ENCODE results near the gene SUSD3.

The SUSD3 gene

DNA sequence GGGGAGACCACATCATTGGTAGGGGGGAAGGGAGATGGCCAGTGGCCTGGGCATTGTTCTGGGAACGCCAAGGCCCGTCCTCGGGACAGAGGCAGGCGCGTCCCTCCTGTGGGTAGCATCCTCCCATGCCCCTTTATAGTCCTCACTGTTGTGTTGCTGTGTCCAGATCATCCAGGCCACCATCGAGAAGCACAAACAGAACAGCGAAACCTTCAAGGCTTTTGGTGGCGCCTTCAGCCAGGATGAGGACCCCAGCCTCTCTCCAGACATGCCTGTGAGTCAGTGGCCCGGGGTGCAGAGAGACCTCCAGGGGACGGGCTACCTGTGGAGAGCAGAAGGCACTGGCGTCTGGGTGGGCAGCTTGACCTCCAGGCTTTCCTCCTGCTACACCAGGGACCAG, 38.4 kb upstream of the SUSD3 start:
- WGBS, 2 experiments, result 93 to 96% methylated on average over 11 of the region's 11 CpGs
- no peaks in the 10 kb centered on the region for H3K27me3 ChIP-seq (ENCODE audit: control insufficient read depth, insufficient read depth, low read length, poor library complexity, severe bottlenecking)
- no peaks in the 10 kb centered on the region for H3K9me3 ChIP-seq (ENCODE audit: control insufficient read depth, low read length)
- H3K27ac ChIP-seq (ENCODE audit: insufficient read depth, low read depth, low read length, poor library complexity, severe bottlenecking), result no peak overlapping the region
- no peaks in the 10 kb centered on the region for H3K4me1 ChIP-seq (ENCODE audit: control insufficient read depth, insufficient read depth, low read length)
- H3K4me3 ChIP-seq (ENCODE audit: insufficient read depth, low read depth, low read length), result no peak overlapping the region
- H3K36me3 ChIP-seq (ENCODE audit: control insufficient read depth, insufficient read depth, low read length), result no peaks in the 10 kb centered on the region

- no peak overlapping the region for H3K4me3 ChIP-seq (ENCODE audit: insufficient read depth, low read depth, low read length)
- no peaks in the 10 kb centered on the region for H3K36me3 ChIP-seq (ENCODE audit: control insufficient read depth, insufficient read depth, low read length)
- no peaks in the 10 kb centered on the region for H3K27me3 ChIP-seq (ENCODE audit: control insufficient read depth, insufficient read depth, low read length, poor library complexity, severe bottlenecking)
- H3K4me1 ChIP-seq (ENCODE audit: control insufficient read depth, insufficient read depth, low read length), result no peaks in the 10 kb centered on the region
- H3K9me3 ChIP-seq (ENCODE audit: control insufficient read depth, low read length), result no peaks in the 10 kb centered on the region
- no peak overlapping the region for H3K27ac ChIP-seq (ENCODE audit: insufficient read depth, low read depth, low read length, poor library complexity, severe bottlenecking)
- WGBS, 2 experiments, result 80 to 83% methylated on average over 25 to 26 of the region's 27 CpGs
These were observed 37.5 kb upstream of the SUSD3 start for GRCh38 chr9:93020771-93021670.

DNA sequence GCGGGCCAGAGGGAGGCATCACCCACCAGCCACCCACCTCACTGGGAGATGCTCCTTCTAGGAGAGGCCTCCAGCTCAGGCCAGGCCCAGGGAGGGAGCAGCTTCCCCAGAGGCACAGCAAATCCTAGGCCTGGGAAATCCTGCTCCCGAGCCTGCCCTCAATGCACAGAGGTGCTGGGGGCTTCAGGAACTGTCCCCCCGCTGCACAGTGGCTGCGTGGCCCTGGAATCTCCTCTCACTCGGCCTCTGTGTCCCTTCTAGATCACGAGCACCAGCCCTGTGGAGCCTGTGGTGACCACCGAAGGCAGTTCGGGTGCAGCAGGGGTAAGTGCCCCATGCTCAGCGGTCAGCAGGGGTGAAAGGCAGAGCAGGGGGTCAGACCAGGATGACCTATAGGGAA, 36.4 kb upstream of the SUSD3 start:
- Histone ChIP-seq H3K4me3 (ENCODE audit: insufficient read depth, low read depth, low read length) (no peak overlapping the region), H3K27me3 (ENCODE audit: control insufficient read depth, insufficient read depth, low read length, poor library complexity, severe bottlenecking) (no peaks in the 10 kb centered on the region), H3K27ac (ENCODE audit: insufficient read depth, low read depth, low read length, poor library complexity, severe bottlenecking) (no peak overlapping the region), H3K9me3 (ENCODE audit: control insufficient read depth, low read length) (no peaks in the 10 kb centered on the region), H3K36me3 (ENCODE audit: control insufficient read depth, insufficient read depth, low read length) (no peaks in the 10 kb centered on the region), H3K4me1 (ENCODE audit: control insufficient read depth, insufficient read depth, low read length) (no peaks in the 10 kb centered on the region)
- WGBS, 2 experiments, result 94% methylated on average over 9 of the region's 9 CpGs

- 91 to 92% methylated on average over 23 of the region's 23 CpGs for WGBS, 2 experiments
- H3K36me3 ChIP-seq (ENCODE audit: control insufficient read depth, insufficient read depth, low read length), result no peaks in the 10 kb centered on the region
- no peak overlapping the region for H3K27ac ChIP-seq (ENCODE audit: insufficient read depth, low read depth, low read length, poor library complexity, severe bottlenecking)
- H3K4me3 ChIP-seq (ENCODE audit: insufficient read depth, low read depth, low read length), result no peak overlapping the region
- no peaks in the 10 kb centered on the region for H3K27me3 ChIP-seq (ENCODE audit: control insufficient read depth, insufficient read depth, low read length, poor library complexity, severe bottlenecking)
- no peaks in the 10 kb centered on the region for H3K4me1 ChIP-seq (ENCODE audit: control insufficient read depth, insufficient read depth, low read length)
- H3K9me3 ChIP-seq (ENCODE audit: control insufficient read depth, low read length), result no peaks in the 10 kb centered on the region
These were observed 35.6 kb upstream of the SUSD3 start for GRCh38 chr9:93022721-93023520.

GRCh38 chr9:93023521-93023815, 35.0 kb upstream of the SUSD3 start:
- H3K4me3 ChIP-seq (ENCODE audit: insufficient read depth, low read depth, low read length), result no peak overlapping the region
- no peaks in the 10 kb centered on the region for H3K4me1 ChIP-seq (ENCODE audit: control insufficient read depth, insufficient read depth, low read length)
- WGBS, 2 experiments, result 78 to 79% methylated on average over 4 of the region's 4 CpGs
- H3K27ac ChIP-seq (ENCODE audit: insufficient read depth, low read depth, low read length, poor library complexity, severe bottlenecking), result no peak overlapping the region
- H3K9me3 ChIP-seq (ENCODE audit: control insufficient read depth, low read length), result no peaks in the 10 kb centered on the region
- no peaks in the 10 kb centered on the region for H3K27me3 ChIP-seq (ENCODE audit: control insufficient read depth, insufficient read depth, low read length, poor library complexity, severe bottlenecking)
- H3K36me3 ChIP-seq (ENCODE audit: control insufficient read depth, insufficient read depth, low read length), result no peaks in the 10 kb centered on the region

GRCh38 chr9:93024646-93024910, 33.9 kb upstream of the SUSD3 start:
- no peak overlapping the region for H3K4me3 ChIP-seq (ENCODE audit: insufficient read depth, low read depth, low read length)
- H3K4me1 ChIP-seq (ENCODE audit: control insufficient read depth, insufficient read depth, low read length), result no peaks in the 10 kb centered on the region
- WGBS, 2 experiments, result 88 to 94% methylated on average over 4 of the region's 4 CpGs
- no peaks in the 10 kb centered on the region for H3K27me3 ChIP-seq (ENCODE audit: control insufficient read depth, insufficient read depth, low read length, poor library complexity, severe bottlenecking)
- no peaks in the 10 kb centered on the region for H3K36me3 ChIP-seq (ENCODE audit: control insufficient read depth, insufficient read depth, low read length)
- H3K9me3 ChIP-seq (ENCODE audit: control insufficient read depth, low read length), result no peaks in the 10 kb centered on the region
- no peak overlapping the region for H3K27ac ChIP-seq (ENCODE audit: insufficient read depth, low read depth, low read length, poor library complexity, severe bottlenecking)

GRCh38 chr9:93024986-93025630, 33.4 kb upstream of the SUSD3 start:
- Histone ChIP-seq H3K27me3 (ENCODE audit: control insufficient read depth, insufficient read depth, low read length, poor library complexity, severe bottlenecking) (no peaks in the 10 kb centered on the region), H3K27ac (ENCODE audit: insufficient read depth, low read depth, low read length, poor library complexity, severe bottlenecking) (no peak overlapping the region), H3K4me1 (ENCODE audit: control insufficient read depth, insufficient read depth, low read length) (no peaks in the 10 kb centered on the region), H3K36me3 (ENCODE audit: control insufficient read depth, insufficient read depth, low read length) (no peaks in the 10 kb centered on the region), H3K9me3 (ENCODE audit: control insufficient read depth, low read length) (no peaks in the 10 kb centered on the region), H3K4me3 (ENCODE audit: insufficient read depth, low read depth, low read length) (no peak overlapping the region)
- 87 to 91% methylated on average over 11 of the region's 11 CpGs for WGBS, 2 experiments

- WGBS, 2 experiments, result 83 to 86% methylated on average over 8 of the region's 8 CpGs
These were observed 32.8 kb upstream of the SUSD3 start for GRCh38 chr9:93025736-93026135.

GRCh38 chr9:93026640-93027039, 31.9 kb upstream of the SUSD3 start:
- WGBS, 2 experiments, result 92 to 94% methylated on average over 7 of the region's 7 CpGs
- no peaks in the 10 kb centered on the region for H3K27me3 ChIP-seq (ENCODE audit: control insufficient read depth, insufficient read depth, low read length, poor library complexity, severe bottlenecking)
- H3K4me1 ChIP-seq (ENCODE audit: control insufficient read depth, insufficient read depth, low read length), result no peaks in the 10 kb centered on the region
- H3K9me3 ChIP-seq (ENCODE audit: control insufficient read depth, low read length), result no peaks in the 10 kb centered on the region
- H3K4me3 ChIP-seq (ENCODE audit: insufficient read depth, low read depth, low read length), result no peak overlapping the region
- H3K27ac ChIP-seq (ENCODE audit: insufficient read depth, low read depth, low read length, poor library complexity, severe bottlenecking), result no peak overlapping the region
- H3K36me3 ChIP-seq (ENCODE audit: control insufficient read depth, insufficient read depth, low read length), result no peaks in the 10 kb centered on the region

More at GRCh38 chr9:93025736-93026135, 32.8 kb upstream of the SUSD3 start:
- no peaks in the 10 kb centered on the region for H3K9me3 ChIP-seq (ENCODE audit: control insufficient read depth, low read length)
- H3K4me1 ChIP-seq (ENCODE audit: control insufficient read depth, insufficient read depth, low read length), result no peaks in the 10 kb centered on the region
- no peaks in the 10 kb centered on the region for H3K36me3 ChIP-seq (ENCODE audit: control insufficient read depth, insufficient read depth, low read length)
- no peak overlapping the region for H3K27ac ChIP-seq (ENCODE audit: insufficient read depth, low read depth, low read length, poor library complexity, severe bottlenecking)
- no peak overlapping the region for H3K4me3 ChIP-seq (ENCODE audit: insufficient read depth, low read depth, low read length)
- H3K27me3 ChIP-seq (ENCODE audit: control insufficient read depth, insufficient read depth, low read length, poor library complexity, severe bottlenecking), result no peaks in the 10 kb centered on the region

GRCh38 chr9:93027750-93028149, 30.8 kb upstream of the SUSD3 start:
- WGBS, 2 experiments, result 89 to 93% methylated on average over 10 of the region's 10 CpGs
- no peaks in the 10 kb centered on the region for H3K36me3 ChIP-seq (ENCODE audit: control insufficient read depth, insufficient read depth, low read length)
- no peaks in the 10 kb centered on the region for H3K27me3 ChIP-seq (ENCODE audit: control insufficient read depth, insufficient read depth, low read length, poor library complexity, severe bottlenecking)
- no peak overlapping the region for H3K4me3 ChIP-seq (ENCODE audit: insufficient read depth, low read depth, low read length)
- no peaks in the 10 kb centered on the region for H3K9me3 ChIP-seq (ENCODE audit: control insufficient read depth, low read length)
- no peak overlapping the region for H3K27ac ChIP-seq (ENCODE audit: insufficient read depth, low read depth, low read length, poor library complexity, severe bottlenecking)
- no peaks in the 10 kb centered on the region for H3K4me1 ChIP-seq (ENCODE audit: control insufficient read depth, insufficient read depth, low read length)

Measured in ectodermal cell (in vitro differentiated cells).